OCI-LY1 (cell line): Measurements from ENCODE around the gene DDX4.
"Not testable (repeated sequence)": the region's sequence is repeated elsewhere in the genome, so short reads cannot be mapped to it uniquely, and the experiment has no call there.

Experiments used
- H2AFZ ChIP-seq: fragments of 200-600 bp; sonication (generic), shearing (Covaris generic); 2 replicates; pipeline ENCODE4 v1.6.0; 2014; ENCODE audit warnings: antibody characterized with exemption, mild to moderate bottlenecking, low read length
- H3F3A ChIP-seq: fragments of 200-600 bp; sonication (generic), shearing (Covaris generic); 2 replicates; pipeline ENCODE4 v1.6.0; 2014; ENCODE audit warnings: mild to moderate bottlenecking, antibody characterized with exemption, low read length, moderate library complexity; ENCODE audit not compliant: insufficient read depth
- H3K27ac ChIP-seq: fragments of 200-600 bp; sonication (generic); 2 replicates; pipeline ENCODE4 v1.5.1; 2014; ENCODE audit warnings: low read length, mixed run types, mild to moderate bottlenecking, low read depth; ENCODE audit not compliant: poor library complexity, severe bottlenecking
- H3K27me3 ChIP-seq: fragments of 200-600 bp; sonication (generic); 2 replicates; pipeline ENCODE4 v1.6.0; 2014; ENCODE audit warnings: antibody characterized with exemption, mild to moderate bottlenecking, low read length, moderate library complexity; ENCODE audit not compliant: insufficient read depth
- H3K36me3 ChIP-seq: fragments of 200-600 bp; sonication (generic); 2 replicates; pipeline ENCODE4 v1.6.1; 2014; ENCODE audit warnings: mild to moderate bottlenecking, antibody characterized with exemption, low read length, moderate library complexity, mixed read lengths; ENCODE audit not compliant: insufficient read depth
- H3K4me1 ChIP-seq: fragments of 200-600 bp; sonication (generic); 2 replicates; pipeline ENCODE4 v1.5.1; 2014; ENCODE audit warnings: mild to moderate bottlenecking, low read length, moderate library complexity; ENCODE audit not compliant: insufficient read depth, severe bottlenecking
- H3K4me2 ChIP-seq: fragments of 200-600 bp; sonication (generic), shearing (Covaris generic); 2 replicates; pipeline ENCODE4 v1.6.1; 2014; ENCODE audit warnings: low read length
- H3K4me3 ChIP-seq: fragments of 200-600 bp; sonication (generic); 2 replicates; pipeline ENCODE4 v1.5.1; 2014; ENCODE audit warnings: low read length, low read depth, mild to moderate bottlenecking, mixed read lengths; ENCODE audit not compliant: poor library complexity, severe bottlenecking
- H3K79me2 ChIP-seq: fragments of 200-600 bp; shearing (Covaris generic); 2 replicates; pipeline ENCODE4 v1.6.1; 2016; ENCODE audit warnings: mixed run types, low read length, mixed read lengths; ENCODE audit not compliant: insufficient read depth
- H3K9ac ChIP-seq: fragments of 200-600 bp; sonication (generic), shearing (Covaris generic); 2 replicates; pipeline ENCODE4 v1.6.1; 2014; ENCODE audit warnings: mild to moderate bottlenecking, low read length, mixed read lengths
- H3K9me2 ChIP-seq: fragments of 200-600 bp; sonication (generic), shearing (Covaris generic); 2 replicates; pipeline ENCODE4 v1.6.1; 2014; ENCODE audit warnings: low read depth, mild to moderate bottlenecking, low read length, mixed read lengths
- H3K9me3 ChIP-seq: fragments of 200-600 bp; shearing (Covaris generic); 2 replicates; pipeline ENCODE4 v1.6.1; 2014; ENCODE audit warnings: low read length, mixed read lengths
- H4K20me1 ChIP-seq: fragments of 200-600 bp; sonication (generic), shearing (Covaris generic); 2 replicates; pipeline ENCODE4 v1.6.0; 2016; ENCODE audit warnings: mild to moderate bottlenecking, low read length; ENCODE audit not compliant: insufficient read depth
- CTCF ChIP-seq: fragments of 200-600 bp; sonication (generic), shearing (Covaris generic); IDR thresholded peaks from 2 replicates; pipeline ENCODE4 v1.5.1; 2017; ENCODE audit warnings: mild to moderate bottlenecking, antibody characterized with exemption, low read length, moderate library complexity, mixed read lengths
- EZH2 ChIP-seq: fragments of 200-600 bp; sonication (generic), shearing (Covaris generic); IDR thresholded peaks from 2 replicates; pipeline ENCODE4 v1.8.0; 2017; ENCODE audit warnings: borderline replicate concordance, mixed run types, mild to moderate bottlenecking, antibody characterized with exemption, low read length, moderate library complexity, mixed read lengths

DDX4 gene

GRCh38 chr5:55692509-55692908 is 45.4 kb upstream of the DDX4 start:
- H3F3A ChIP-seq: no peaks in the 10 kb centered on the region
- no peak overlapping the region for H3K27ac ChIP-seq
- no peak overlapping the region for H3K4me3 ChIP-seq
- no peak overlapping the region for H3K9ac ChIP-seq
- H3K9me3 ChIP-seq: no peaks in the 10 kb centered on the region
- no peaks in the 10 kb centered on the region for H3K9me2 ChIP-seq
- H3K79me2 ChIP-seq: no peaks in the 10 kb centered on the region
- H2AFZ ChIP-seq: no peak overlapping the region
- H3K4me2 ChIP-seq: no peak overlapping the region
- peaks cover 6% of the 10 kb centered on the region for H3K36me3 ChIP-seq
- H3K4me1 ChIP-seq: no peaks in the 10 kb centered on the region
- TF ChIP-seq CTCF (no peak), EZH2 (no peak)
- no peaks in the 10 kb centered on the region for H4K20me1 ChIP-seq
- no peaks in the 10 kb centered on the region for H3K27me3 ChIP-seq

DNA sequence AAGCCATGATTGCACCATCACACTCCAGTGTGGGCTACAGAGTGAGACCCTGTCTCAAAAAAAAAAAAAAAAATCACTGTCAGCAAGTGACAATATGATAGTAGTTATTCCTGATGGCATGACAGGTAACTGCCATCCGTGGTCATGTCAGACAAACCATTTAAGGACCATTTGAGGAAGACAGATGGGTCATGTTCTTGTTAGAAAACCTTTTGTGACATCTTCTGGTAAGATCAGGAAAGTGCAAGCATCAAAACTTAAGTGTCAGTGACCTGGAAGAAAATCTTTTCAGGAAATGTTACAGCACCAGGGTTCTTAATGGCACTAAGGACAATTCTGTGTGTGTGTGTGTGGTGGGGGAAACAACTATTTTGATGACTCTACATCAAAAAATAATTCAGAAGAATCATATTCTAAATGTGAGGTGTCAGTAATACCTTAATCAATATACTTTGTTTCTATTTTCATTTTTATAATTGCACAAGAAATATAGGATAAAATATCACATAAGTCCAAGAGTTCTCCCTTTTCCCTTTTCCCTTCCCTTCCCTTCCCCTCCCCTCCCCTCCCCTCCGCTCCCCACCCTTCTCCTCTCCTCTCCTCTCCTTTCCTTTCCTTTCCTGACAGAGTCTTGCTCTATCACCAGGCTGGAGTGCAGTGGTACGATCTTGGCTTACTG is 43.6 kb upstream of the DDX4 start:
- H3K9ac ChIP-seq: no peak overlapping the region
- peaks cover 9% of the 10 kb centered on the region for H3K36me3 ChIP-seq
- no peak overlapping the region for H3K4me3 ChIP-seq
- no peaks in the 10 kb centered on the region for H3F3A ChIP-seq
- H3K27ac ChIP-seq: no peak overlapping the region
- no peaks in the 10 kb centered on the region for H4K20me1 ChIP-seq
- TF ChIP-seq EZH2 (no peak), CTCF (peak; percentile 51)
- H3K4me1 ChIP-seq: no peaks in the 10 kb centered on the region
- no peak overlapping the region for H2AFZ ChIP-seq
- no peaks in the 10 kb centered on the region for H3K9me2 ChIP-seq
- no peak overlapping the region for H3K4me2 ChIP-seq
- no peaks in the 10 kb centered on the region for H3K9me3 ChIP-seq
- H3K79me2 ChIP-seq: no peaks in the 10 kb centered on the region
- H3K27me3 ChIP-seq: no peaks in the 10 kb centered on the region

DNA sequence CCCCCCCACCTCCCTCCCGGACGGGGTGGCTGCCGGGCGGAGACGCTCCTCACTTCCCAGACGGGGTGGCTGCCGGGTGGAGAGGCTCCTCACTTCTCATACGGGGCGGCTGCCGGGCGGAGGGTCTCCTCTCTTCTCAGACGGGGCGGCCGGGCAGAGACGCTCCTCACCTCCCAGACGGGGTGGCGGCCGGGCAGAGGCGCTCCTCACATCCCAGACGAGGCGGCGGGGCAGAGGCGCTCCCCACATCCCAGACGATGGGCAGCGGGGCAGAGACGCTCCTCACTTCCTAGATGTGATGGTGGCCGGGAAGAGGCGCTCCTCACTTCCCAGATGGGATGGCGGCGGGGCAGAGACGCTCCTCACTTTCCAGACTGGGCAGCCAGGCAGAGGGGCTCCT is 41.2 kb upstream of the DDX4 start:
- not testable (repeated sequence) for H3K4me1 ChIP-seq, H2AFZ ChIP-seq, H3K79me2 ChIP-seq, H3K9me3 ChIP-seq, H3K9me2 ChIP-seq, H3K9ac ChIP-seq, H3K27me3 ChIP-seq, H4K20me1 ChIP-seq, H3K4me2 ChIP-seq, H3K4me3 ChIP-seq, H3K27ac ChIP-seq, H3F3A ChIP-seq
- H3K36me3 ChIP-seq: peaks cover 13% of the 10 kb centered on the region

DNA sequence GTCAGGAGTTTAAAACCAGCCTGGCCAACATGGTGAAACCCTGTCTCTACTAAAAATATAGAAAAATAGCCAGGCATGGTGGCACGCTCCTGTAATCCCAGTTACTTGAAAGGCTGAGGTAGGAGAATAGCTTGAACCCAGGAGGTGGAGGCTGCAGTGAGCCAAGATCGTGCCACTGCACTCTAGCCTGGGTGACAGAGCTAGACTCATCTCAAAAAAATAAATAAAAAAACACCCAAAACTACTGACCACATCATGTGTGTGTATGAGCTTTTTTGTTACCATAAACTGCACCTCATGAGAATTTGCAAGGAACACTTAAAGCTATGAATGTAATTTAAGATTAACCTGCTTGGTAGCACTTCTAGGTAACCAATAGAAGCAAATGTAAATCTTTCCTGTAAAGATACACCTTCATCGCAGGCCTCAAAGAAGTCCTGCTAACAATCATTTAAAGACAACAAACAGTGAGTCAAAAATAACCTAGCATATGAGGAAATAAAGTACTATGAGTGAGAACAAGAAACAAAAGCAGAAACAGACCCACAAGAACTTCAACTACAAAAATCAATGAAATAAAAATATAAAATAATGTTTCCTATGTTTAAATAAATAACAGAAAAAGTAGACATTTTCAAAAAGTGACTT is 38.7 kb upstream of the DDX4 start:
- Histone ChIP-seq H3K4me2 (no peak overlapping the region), H3K27ac (no peak overlapping the region), H3K9me2 (no peaks in the 10 kb centered on the region), H3F3A (no peaks in the 10 kb centered on the region), H3K9ac (no peak overlapping the region), H4K20me1 (no peaks in the 10 kb centered on the region), H3K36me3 (peaks cover 18% of the 10 kb centered on the region), H3K4me3 (no peak overlapping the region), H3K79me2 (no peaks in the 10 kb centered on the region), H3K27me3 (no peaks in the 10 kb centered on the region), H2AFZ (no peak overlapping the region), H3K4me1 (peaks cover 11% of the 10 kb centered on the region), H3K9me3 (no peaks in the 10 kb centered on the region)
- TF ChIP-seq CTCF (no peak), EZH2 (no peak)
